Lung (tissue), 12 donors: ENCODE data around the gene ZNF682. TPM values are rescaled to one million over a fixed set of nuclear protein-coding genes. Genes with fewer than 3 reads are reported as not detected.
"Not testable (repeated sequence)": the region's sequence is repeated elsewhere in the genome, so short reads cannot be mapped to it uniquely, and the experiment has no call there.

Experiments used
- ATAC-seq: fragments of 200-7000 bp; cut with Tn5 transposase; one replicate; pipeline ENCODE4 v1.9.1; 2020; ENCODE audit warnings: moderate number of reproducible peaks; ENCODE audit not compliant: insufficient read depth, low FRiP score
- DNase-seq, 3 donors: peaks; one replicate each; pipeline ENCODE4 v3.0.0-alpha.2; 2013 to 2017
- H3K27ac ChIP-seq, 2 donors: one replicate each; pipeline ENCODE4 v1.5.1; 2013; ENCODE audit warnings: mild to moderate bottlenecking in 2 of 2, moderate library complexity in 2 of 2, control low read depth in 1 of 2, inconsistent platforms in 1 of 2, low read depth in 1 of 2, low read length in 1 of 2
- H3K27me3 ChIP-seq, 3 donors: one replicate each; pipeline ENCODE4 v1.5.1; 2013; ENCODE audit warnings: low read length in 2 of 3; ENCODE audit not compliant: control insufficient read depth in 3 of 3, insufficient read depth in 3 of 3
- H3K36me3 ChIP-seq, 4 donors: one replicate each; pipeline ENCODE4 v1.5.1; 2013; ENCODE audit warnings: low read length in 4 of 4, mild to moderate bottlenecking in 1 of 4, moderate library complexity in 1 of 4; ENCODE audit not compliant: control insufficient read depth in 4 of 4, insufficient read depth in 4 of 4
- H3K4me1 ChIP-seq, 5 donors: one replicate each; pipeline ENCODE4 v1.5.1; 2013; ENCODE audit warnings: low read length in 5 of 5, mild to moderate bottlenecking in 2 of 5, moderate library complexity in 1 of 5; ENCODE audit not compliant: control insufficient read depth in 5 of 5, insufficient read depth in 5 of 5
- H3K4me3 ChIP-seq: one replicate; pipeline ENCODE4 v1.5.1; 2013; ENCODE audit warnings: mild to moderate bottlenecking, control low read depth, moderate library complexity
- H3K9ac ChIP-seq, 2 donors: one replicate each; pipeline ENCODE4 v1.5.1; 2013; ENCODE audit warnings: low read length in 2 of 2, control low read depth in 1 of 2; ENCODE audit not compliant: insufficient read depth in 1 of 2
- H3K9me3 ChIP-seq, 4 donors: one replicate each; pipeline ENCODE4 v1.5.1; 2013; ENCODE audit warnings: low read length in 3 of 4, mild to moderate bottlenecking in 1 of 4, moderate library complexity in 1 of 4; ENCODE audit not compliant: control insufficient read depth in 4 of 4, insufficient read depth in 3 of 4
- WGBS, 2 donors: extraction: QIAGEN DNeasy Blood & Tissue Kit; methylation state at CpG; one replicate each; pipeline ENCODE4 v1.1.7; 2013; 5-methylcytosine and 5-hydroxymethylcytosine counted together
- polyA plus RNA-seq, 2 donors: library from polyadenylated mRNA; stranded (reverse); fragments of 200-250 nt; gene quantifications; one replicate each; pipeline ENCODE4 v1.2.1, GENCODE V29; 2013
- total RNA-seq, 2 donors: library from RNA; depleted of rRNA in 1 of 2; stranded (reverse); fragments of >200 nt in 1 of 2; gene quantifications; one replicate each; pipeline ENCODE4 v1.2.1, GENCODE V29; 2014 to 2021
- TF ChIP-seq, protein P1 (sequence below): IDR thresholded peaks from 2 replicates; pipeline ENCODE4 v1.5.1; 2012; ENCODE audit warnings: mild to moderate bottlenecking; ENCODE audit errors: control extremely low read depth, extremely low read depth
- donor health status: control.
- donor health status: control.
- donor health status: Bipolar disorder and iron deficiency.
- donor health status: healthy.
- donor health status: DM: yes; HTN: yes; CAD: no.

Gene ZNF682
- total and polyA plus RNA-seq, 4 donors = 2.0 to 17.7 (median 12.9) TPM

DNA sequence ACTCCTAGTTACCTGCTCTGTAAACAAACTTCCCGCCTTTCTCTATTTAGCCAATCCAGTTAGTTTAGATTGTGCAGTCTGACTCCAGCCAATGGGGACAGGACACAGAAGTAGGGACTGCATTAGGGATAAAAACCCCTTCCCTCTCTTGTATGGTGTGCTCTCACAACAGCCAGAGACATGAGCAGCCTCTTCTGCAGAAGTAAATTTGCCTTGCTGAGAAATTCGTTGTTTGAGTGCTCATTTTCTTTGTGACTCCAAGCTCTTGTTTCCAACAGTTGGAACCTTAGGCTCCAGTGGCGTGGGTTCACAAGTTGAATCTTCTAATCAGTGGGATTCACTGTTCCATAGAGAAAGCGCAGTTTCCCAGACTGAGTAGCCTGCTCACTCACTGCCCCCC is 72.4 kb downstream of the ZNF682 start:
- Histone ChIP-seq H3K27me3 (no peaks in the 10 kb centered on the region), H3K9ac (no peak overlapping the region), H3K36me3 (no peaks in the 10 kb centered on the region), H3K4me1 (no peaks in the 10 kb centered on the region), H3K4me3 (no peak overlapping the region), H3K27ac (no peak overlapping the region), H3K9me3 (peaks cover 0 to 22% (median 3%) of the 10 kb centered on the region in 4 donors)
- 88 to 91% methylated on average over 4 of the region's 4 CpGs for WGBS, 2 donors
- no peak for ATAC-seq
- no peak for DNase-seq
- TF ChIP-seq, protein P1, sequence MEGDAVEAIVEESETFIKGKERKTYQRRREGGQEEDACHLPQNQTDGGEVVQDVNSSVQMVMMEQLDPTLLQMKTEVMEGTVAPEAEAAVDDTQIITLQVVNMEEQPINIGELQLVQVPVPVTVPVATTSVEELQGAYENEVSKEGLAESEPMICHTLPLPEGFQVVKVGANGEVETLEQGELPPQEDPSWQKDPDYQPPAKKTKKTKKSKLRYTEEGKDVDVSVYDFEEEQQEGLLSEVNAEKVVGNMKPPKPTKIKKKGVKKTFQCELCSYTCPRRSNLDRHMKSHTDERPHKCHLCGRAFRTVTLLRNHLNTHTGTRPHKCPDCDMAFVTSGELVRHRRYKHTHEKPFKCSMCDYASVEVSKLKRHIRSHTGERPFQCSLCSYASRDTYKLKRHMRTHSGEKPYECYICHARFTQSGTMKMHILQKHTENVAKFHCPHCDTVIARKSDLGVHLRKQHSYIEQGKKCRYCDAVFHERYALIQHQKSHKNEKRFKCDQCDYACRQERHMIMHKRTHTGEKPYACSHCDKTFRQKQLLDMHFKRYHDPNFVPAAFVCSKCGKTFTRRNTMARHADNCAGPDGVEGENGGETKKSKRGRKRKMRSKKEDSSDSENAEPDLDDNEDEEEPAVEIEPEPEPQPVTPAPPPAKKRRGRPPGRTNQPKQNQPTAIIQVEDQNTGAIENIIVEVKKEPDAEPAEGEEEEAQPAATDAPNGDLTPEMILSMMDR = no peak

DNA sequence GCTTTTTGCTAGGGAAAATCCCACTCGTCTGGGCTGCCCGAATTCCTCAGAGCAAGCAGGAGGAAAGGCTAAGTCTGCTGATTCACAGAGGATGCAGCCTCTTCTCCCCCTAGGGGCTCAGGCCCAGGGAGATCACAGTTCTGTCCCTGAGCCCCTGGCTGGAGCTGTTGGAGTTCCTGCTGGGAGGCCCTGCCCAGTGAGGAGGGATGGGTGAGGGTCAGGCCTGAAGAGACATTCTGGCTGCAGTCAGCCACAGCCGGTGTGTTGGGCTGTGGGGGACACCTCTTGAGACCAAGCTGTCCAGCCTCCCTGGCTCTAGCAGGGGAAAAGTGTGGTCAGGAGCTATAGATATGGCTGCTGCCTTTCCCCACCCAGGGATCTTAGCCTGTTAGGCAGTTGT is 73.2 kb downstream of the ZNF682 start:
- not testable (repeated sequence) for H3K27ac ChIP-seq, DNase-seq, H3K9ac ChIP-seq, H3K4me1 ChIP-seq, H3K4me3 ChIP-seq, H3K36me3 ChIP-seq, H3K27me3 ChIP-seq, ATAC-seq
- 95 to 98% methylated on average over 3 of the region's 3 CpGs for WGBS, 2 donors
- H3K9me3 ChIP-seq = peaks cover 0 to 20% (median 3%) of the 10 kb centered on the region in 4 donors

DNA sequence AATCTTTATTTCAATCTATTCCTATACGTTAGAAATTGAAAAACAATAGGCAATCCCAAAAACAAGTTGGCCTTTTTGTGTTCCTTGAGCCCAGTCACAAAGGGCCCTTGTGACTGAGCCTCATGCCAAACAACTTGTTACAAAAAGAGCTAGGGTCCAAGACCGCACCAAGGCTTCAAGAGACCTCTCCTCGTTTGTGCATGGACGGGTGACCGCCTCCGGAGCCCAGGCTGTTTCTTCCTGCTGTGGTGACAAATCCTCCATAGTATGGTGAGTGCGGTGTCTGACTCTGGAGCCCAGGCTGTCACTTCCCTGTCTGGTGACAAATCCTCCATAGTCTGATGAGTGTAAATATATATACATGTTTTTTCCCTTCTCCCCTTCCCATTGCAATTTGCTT is 74.9 kb downstream of the ZNF682 start:
- Histone ChIP-seq H3K9ac (no peak overlapping the region), H3K4me3 (no peak overlapping the region), H3K27me3 (no peaks in the 10 kb centered on the region), H3K9me3 (peaks cover 0 to 17% (median 3%) of the 10 kb centered on the region in 4 donors), H3K36me3 (no peaks in the 10 kb centered on the region), H3K27ac (no peak overlapping the region), H3K4me1 (peaks cover 0 to 5% (median 0%) of the 10 kb centered on the region in 5 donors)
- ATAC-seq (no peak), DNase-seq (no peak)
- 84 to 87% methylated on average over 7 of the region's 7 CpGs for WGBS, 2 donors
- TF ChIP-seq, protein P1 = no peak

DNA sequence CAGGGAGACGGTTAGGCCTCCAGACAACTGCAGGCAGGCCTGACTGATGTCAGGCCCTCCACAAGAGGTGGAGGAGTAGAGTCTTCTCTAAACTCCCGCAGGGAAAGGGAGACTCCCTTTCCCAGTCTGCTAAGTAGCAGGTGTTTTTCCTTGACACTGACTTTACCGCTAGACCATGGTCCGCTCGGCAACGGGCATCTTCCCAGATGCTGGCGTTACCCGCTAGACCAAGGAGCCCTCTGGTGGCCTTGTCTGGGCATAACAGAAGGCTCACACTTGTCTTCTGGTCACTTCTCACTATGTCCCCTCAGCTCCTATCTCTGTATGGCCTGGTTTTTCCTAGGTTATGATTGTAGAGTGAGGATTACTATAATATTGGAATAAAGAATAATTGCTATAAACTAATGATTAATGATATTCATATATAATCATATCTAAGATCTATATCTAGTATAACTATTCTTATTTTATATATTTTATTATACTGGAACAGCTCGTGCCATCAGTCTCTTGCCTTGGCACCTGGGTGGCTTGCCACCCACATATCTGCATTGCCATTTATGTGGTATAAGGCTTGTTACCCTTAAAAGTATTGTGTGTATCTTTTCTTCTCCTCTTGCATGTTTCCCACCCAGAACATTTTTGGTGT is 80.0 kb downstream of the ZNF682 start:
- ATAC-seq, H3K9ac ChIP-seq, H3K4me1 ChIP-seq, H3K4me3 ChIP-seq, H3K36me3 ChIP-seq, H3K27ac ChIP-seq, H3K9me3 ChIP-seq, H3K27me3 ChIP-seq: not testable (repeated sequence)
- 21 to 22% methylated on average over 9 of the region's 9 CpGs for WGBS, 2 donors
- peak; percentile 78 to 86 (median 80) for DNase-seq
- TF ChIP-seq, protein P1 = peak; percentile 36

DNA sequence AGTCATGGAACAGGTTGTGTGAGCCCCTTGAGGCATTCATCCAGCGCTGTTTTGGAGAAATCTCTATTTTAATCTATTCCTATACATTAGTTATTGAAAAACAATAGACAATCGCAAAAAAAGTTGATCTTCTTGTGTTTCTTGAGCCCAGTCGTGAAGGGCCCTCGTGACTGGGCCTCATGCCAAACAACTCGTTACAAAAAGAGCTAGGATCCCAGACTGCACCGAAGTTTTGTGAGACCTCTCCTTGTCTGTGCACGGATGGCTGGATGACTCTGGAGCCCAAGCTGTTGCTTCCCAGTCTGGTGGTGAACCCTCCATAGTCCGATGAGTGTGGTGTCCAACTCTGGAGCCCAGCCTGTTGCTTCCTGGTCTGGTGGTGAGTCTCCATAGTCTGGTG is 81.5 kb downstream of the ZNF682 start:
- H3K27ac ChIP-seq, H3K4me1 ChIP-seq, H3K27me3 ChIP-seq, H3K36me3 ChIP-seq, H3K4me3 ChIP-seq, DNase-seq, H3K9ac ChIP-seq, H3K9me3 ChIP-seq, ATAC-seq: not testable (repeated sequence)
- WGBS, 2 donors = 75 to 89% methylated on average over 8 of the region's 8 CpGs
